HepG2 (cell line): Measurements from ENCODE around the gene NFASC.

Experiments
- ATF3 ChIP-seq: sonication (generic); formaldehyde crosslinking; IDR thresholded peaks from 2 replicates; pipeline ENCODE4 v1.4.0; 2020; ENCODE audit warnings: missing genetic modification reagents
- HIVEP1 ChIP-seq: sonication (generic); formaldehyde crosslinking; IDR thresholded peaks from 2 replicates; pipeline ENCODE4 v1.4.0; 2020; ENCODE audit warnings: mild to moderate bottlenecking, missing genetic modification reagents
- SP1 ChIP-seq, 2 experiments: fragments of 450-650 bp in 1 of 2; sonication (generic) in 1 of 2; formaldehyde crosslinking in 1 of 2; IDR thresholded peaks; 2 replicates each; pipeline versions ENCODE4 v1.4.0 to v1.6.1; 2016 to 2020; ENCODE audit warnings: missing genetic modification reagents in 1 of 2
- ZBTB10 ChIP-seq: sonication (generic); formaldehyde crosslinking; IDR thresholded peaks from 2 replicates; pipeline ENCODE4 v1.4.0; 2020; ENCODE audit warnings: missing genetic modification reagents, borderline replicate concordance

- TF ChIP-seq ATF3 (no peak), HIVEP1 (CRISPR knock-in tag) (no peak), ZBTB10 (no peak), SP1 (IDR thresholded peaks at IDR 0.05) (no peak), SP1 (CRISPR knock-in tag; IDR thresholded peaks at IDR 0.05) (no peak)
Measured at GRCh38 chr1:204978782-204979181, 108.1 kb downstream of the NFASC start.
